Spleen (tissue), 11 donors: ENCODE measurements around the gene FHIT. TPM values are rescaled to one million over a fixed set of nuclear protein-coding genes. Genes with fewer than 3 reads are reported as not detected.

ENCODE experiments used
- DNase-seq: peaks from one replicate; pipeline ENCODE4 v3.0.0-alpha.2; 2020
- H3K27ac ChIP-seq, 8 donors: fragments of 200-600 bp; sonication (generic) in 7 of 8; 1 replicate in 4 of 8; 2 replicates in 4 of 8; pipeline versions ENCODE4 v1.5.0 to v1.8.0; 2016 to 2021; ENCODE audit warnings: inconsistent platforms in 4 of 8, mild to moderate bottlenecking in 4 of 8, moderate library complexity in 1 of 8
- H3K27me3 ChIP-seq, 7 donors: fragments of 200-600 bp; sonication (generic) in 6 of 7; replicated peaks in 1 of 7; 1 replicate in 4 of 7; 2 replicates in 3 of 7; pipeline versions ENCODE4 v1.5.0 to v1.8.0; 2016 to 2021; ENCODE audit warnings: inconsistent platforms in 3 of 7, mild to moderate bottlenecking in 1 of 7
- H3K36me3 ChIP-seq, 6 donors: fragments of 200-600 bp; sonication (generic) in 5 of 6; 1 replicate in 4 of 6; 2 replicates in 2 of 6; pipeline versions ENCODE4 v1.5.0 to v1.8.0; 2016 to 2021; ENCODE audit warnings: inconsistent platforms in 2 of 6
- H3K4me1 ChIP-seq, 6 donors: fragments of 200-600 bp; sonication (generic) in 5 of 6; 1 replicate in 3 of 6; 2 replicates in 3 of 6; pipeline versions ENCODE4 v1.5.0 to v1.8.0; 2016 to 2021; ENCODE audit warnings: inconsistent platforms in 3 of 6
- H3K4me3 ChIP-seq, 8 donors: fragments of 200-600 bp; sonication (generic) in 7 of 8; 1 replicate in 4 of 8; 2 replicates in 4 of 8; pipeline versions ENCODE4 v1.5.0 to v1.8.0; 2016 to 2021; ENCODE audit warnings: inconsistent platforms in 4 of 8, mild to moderate bottlenecking in 4 of 8, moderate library complexity in 2 of 8
- H3K9me3 ChIP-seq, 8 donors: fragments of 200-600 bp; sonication (generic) in 7 of 8; 1 replicate in 4 of 8; 2 replicates in 4 of 8; pipeline versions ENCODE4 v1.5.0 to v1.8.0; 2016 to 2021; ENCODE audit warnings: inconsistent platforms in 4 of 8
- CTCF ChIP-seq, 11 experiments: fragments of 200-600 bp in 7 of 11; fragments of 450-650 bp in 4 of 11; sonication (generic) in 4 of 11; IDR thresholded peaks in 8 of 11; conservative IDR thresholded peaks in 3 of 11; 1 replicate in 7 of 11; 2 replicates in 4 of 11; pipeline versions ENCODE4 v1.4.0 to v1.8.0; 2016 to 2021; ENCODE audit warnings: antibody characterized with exemption in 11 of 11, inconsistent platforms in 4 of 11, mild to moderate bottlenecking in 1 of 11
- POLR2A ChIP-seq, 3 donors: fragments of 450-650 bp; IDR thresholded peaks; one replicate each; pipeline ENCODE4 v1.5.1; 2017; ENCODE audit warnings: antibody characterized with exemption in 3 of 3, mild to moderate bottlenecking in 1 of 3
- POLR2AphosphoS5 ChIP-seq, 3 donors: sonication (generic); formaldehyde crosslinking; IDR thresholded peaks; one replicate each; pipeline ENCODE4 v1.5.1; 2017; ENCODE audit warnings: antibody characterized with exemption in 3 of 3
- WGBS, 5 donors: extraction: QIAGEN DNeasy Blood & Tissue Kit in 3 of 5; methylation state at CpG; one replicate each; pipeline versions ENCODE4 v1.1.5 to v1.1.7; 2013 to 2018; 5-methylcytosine and 5-hydroxymethylcytosine counted together
- intact Hi-C: fragments of 100-400 bp; cut with DNase I; formaldehyde crosslinking; loops from one replicate; pipeline ENCODE4 v1.15.0; 2023; ENCODE audit warnings: low total_unique reads
- polyA plus RNA-seq, 3 donors: library from polyadenylated mRNA; stranded (reverse); fragments of 200-250 nt; gene quantifications; one replicate each; pipeline ENCODE4 v1.2.1, GENCODE V29; 2013
- total RNA-seq, 7 donors: library from RNA; depleted of rRNA in 3 of 7; stranded (reverse); fragments of >200 nt in 3 of 7; fragmentation: NEBNext Ultra II Directional in 4 of 7; extraction: Animal tissue kit (Norgen Biotek cat#: 25700) in 4 of 7; gene quantifications; one replicate each; pipeline versions ENCODE4 v1.1.0 to v1.2.1, GENCODE V29; 2016 to 2021
- donor health status: healthy with polysubstance abuse.
- donor health status: DM: no; HTN: no; CAD: no; lungs with moderate emphysema.
- donor health status: DM: no; HTN: no; CAD: no.
- donor health status: Bipolar disorder and iron deficiency.
- donor health status: healthy.
- donor health status: DM: no; HTN: no; CAD: no.
- donor health status: DM: yes; HTN: yes; CAD: no.

FHIT gene
- total and polyA plus RNA-seq, 10 donors, result 4.1 to 23.1 (median 12.2) TPM

GRCh38 chr3:60386306-60386705 lies 864.9 kb downstream of the FHIT start:
- Histone ChIP-seq H3K36me3 (no peaks in the 10 kb centered on the region), H3K27ac (no peak overlapping the region), H3K4me3 (no peak overlapping the region), H3K27me3 (no peaks in the 10 kb centered on the region), H3K9me3 (no peaks in the 10 kb centered on the region), H3K4me1 (no peaks in the 10 kb centered on the region)
- TF ChIP-seq POLR2A (IDR thresholded peaks at IDR 0.05), result no peak
- no peak for TF ChIP-seq POLR2AphosphoS5 (IDR thresholded peaks at IDR 0.05)
- TF ChIP-seq CTCF (IDR thresholded peaks at IDR 0.05 in 8 of 11, conservative IDR thresholded peaks at IDR 0.05 in 3 of 11), result no peak
- DNase-seq, result no peak
- intact Hi-C loops, result no loop called here
- WGBS, 5 donors, result 57 to 77% (median 62%) methylated on average over 3 of the region's 3 CpGs

- Histone ChIP-seq H3K4me1 (no peaks in the 10 kb centered on the region), H3K4me3 (no peak overlapping the region), H3K9me3 (no peaks in the 10 kb centered on the region), H3K36me3 (no peaks in the 10 kb centered on the region), H3K27ac (no peak overlapping the region), H3K27me3 (no peaks in the 10 kb centered on the region)
- WGBS, 5 donors, result 71 to 83% (median 79%) methylated on average over 5 of the region's 5 CpGs
- no peak for DNase-seq
- intact Hi-C loops, result no loop called here
- TF ChIP-seq CTCF (IDR thresholded peaks at IDR 0.05 in 8 of 11, conservative IDR thresholded peaks at IDR 0.05 in 3 of 11), result no peak
- no peak for TF ChIP-seq POLR2AphosphoS5 (IDR thresholded peaks at IDR 0.05)
Measured at GRCh38 chr3:60384341-60384740, 866.9 kb downstream of the FHIT start.

- Histone ChIP-seq H3K4me1 (no peaks in the 10 kb centered on the region), H3K27ac (no peak overlapping the region), H3K36me3 (no peaks in the 10 kb centered on the region), H3K4me3 (no peak overlapping the region), H3K27me3 (no peaks in the 10 kb centered on the region), H3K9me3 (no peaks in the 10 kb centered on the region)
- TF ChIP-seq CTCF (IDR thresholded peaks at IDR 0.05 in 8 of 11, conservative IDR thresholded peaks at IDR 0.05 in 3 of 11), result no peak
- TF ChIP-seq POLR2AphosphoS5 (IDR thresholded peaks at IDR 0.05), result no peak
- TF ChIP-seq POLR2A (IDR thresholded peaks at IDR 0.05), result no peak
- no peak for DNase-seq
- intact Hi-C loops, result no loop called here
- WGBS, 5 donors, result 83 to 91% (median 88%) methylated on average over 2 of the region's 2 CpGs
Measured at GRCh38 chr3:60383345-60383744, 867.9 kb downstream of the FHIT start.

- Histone ChIP-seq H3K27me3 (no peaks in the 10 kb centered on the region), H3K4me1 (no peaks in the 10 kb centered on the region), H3K9me3 (no peaks in the 10 kb centered on the region), H3K36me3 (no peaks in the 10 kb centered on the region), H3K27ac (no peak overlapping the region), H3K4me3 (no peak overlapping the region)
- no peak for DNase-seq
- TF ChIP-seq POLR2AphosphoS5 (IDR thresholded peaks at IDR 0.05) (no peak), POLR2A (IDR thresholded peaks at IDR 0.05) (no peak), CTCF (IDR thresholded peaks at IDR 0.05 in 8 of 11, conservative IDR thresholded peaks at IDR 0.05 in 3 of 11) (no peak)
- intact Hi-C loops, result no loop called here
- WGBS, 5 donors, result 95 to 100% (median 100%) methylated on average over 2 of the region's 2 CpGs
Measured at GRCh38 chr3:60366486-60366885, 884.8 kb downstream of the FHIT start.
